HepG2 (cell line): ENCODE measurements around the gene HEXIM1. TPM values are rescaled to one million over a fixed set of nuclear protein-coding genes. Genes with fewer than 3 reads are reported as not detected.

Experiments
- ADNP ChIP-seq: sonication (generic); formaldehyde crosslinking; IDR thresholded peaks from 2 replicates; pipeline ENCODE4 v1.4.0; 2020; ENCODE audit warnings: missing genetic modification reagents
- FOXK1 ChIP-seq: sonication (generic); formaldehyde crosslinking; IDR thresholded peaks from 2 replicates; pipeline ENCODE4 v1.4.0; 2020; ENCODE audit warnings: low read depth, missing genetic modification reagents, borderline replicate concordance
- HDAC6 ChIP-seq: fragments of 200-600 bp; sonication (generic); IDR thresholded peaks from 2 replicates; pipeline ENCODE4 v1.7.0; 2017; ENCODE audit warnings: mild to moderate bottlenecking, antibody characterized with exemption, low read length, low read depth
- NFATC3 ChIP-seq: sonication (generic); formaldehyde crosslinking; IDR thresholded peaks from 2 replicates; pipeline ENCODE4 v1.5.1; 2020; ENCODE audit warnings: mild to moderate bottlenecking, missing genetic modification reagents
- NFE2 ChIP-seq: sonication (generic); formaldehyde crosslinking; IDR thresholded peaks from 2 replicates; pipeline ENCODE4 v1.4.0; 2020; ENCODE audit warnings: missing genetic modification reagents
- PTBP1 ChIP-seq: fragments of 200-400 bp; formaldehyde crosslinking; IDR thresholded peaks from 2 replicates; pipeline ENCODE4 v1.6.1; 2018; ENCODE audit warnings: low read length, low read depth; ENCODE audit not compliant: poor library complexity, severe bottlenecking
- RORA ChIP-seq: sonication (generic); formaldehyde crosslinking; IDR thresholded peaks from 2 replicates; pipeline ENCODE4 v1.5.0; 2020; ENCODE audit warnings: mild to moderate bottlenecking, missing genetic modification reagents, moderate library complexity
- SKIL ChIP-seq: sonication (generic); formaldehyde crosslinking; IDR thresholded peaks from 2 replicates; pipeline ENCODE4 v1.8.0; 2022; ENCODE audit warnings: missing genetic modification reagents, mild to moderate bottlenecking, moderate library complexity, borderline replicate concordance
- SYNCRIP ChIP-seq: fragments of 200-400 bp; formaldehyde crosslinking; IDR thresholded peaks from 2 replicates; pipeline ENCODE4 v1.6.1; 2018; ENCODE audit warnings: mild to moderate bottlenecking, low read depth, low read length; ENCODE audit not compliant: insufficient read depth
- TEF ChIP-seq: sonication (generic); formaldehyde crosslinking; IDR thresholded peaks from 2 replicates; pipeline ENCODE4 v1.5.0; 2020; ENCODE audit warnings: missing genetic modification reagents
- TGIF2 ChIP-seq: IDR thresholded peaks from 2 replicates; pipeline ENCODE4 v1.6.1; 2016; ENCODE audit warnings: control low read depth, missing compliant biosample characterization
- XBP1 ChIP-seq: sonication (generic); formaldehyde crosslinking; IDR thresholded peaks from 2 replicates; pipeline ENCODE4 v1.5.0; 2020; ENCODE audit warnings: missing genetic modification reagents
- ZBTB33 ChIP-seq: sonication (generic); formaldehyde crosslinking; IDR thresholded peaks from 2 replicates; pipeline ENCODE4 v1.4.0; 2020; ENCODE audit warnings: missing genetic modification reagents
- ZBTB39 ChIP-seq: sonication (generic); formaldehyde crosslinking; IDR thresholded peaks from 2 replicates; pipeline ENCODE4 v1.5.0; 2020; ENCODE audit warnings: missing genetic modification reagents
- ZBTB42 ChIP-seq: sonication (generic); formaldehyde crosslinking; IDR thresholded peaks from 2 replicates; pipeline ENCODE4 v1.5.0; 2020; ENCODE audit warnings: mild to moderate bottlenecking, missing genetic modification reagents
- ZC3H13 ChIP-seq: sonication (generic); formaldehyde crosslinking; IDR thresholded peaks from 2 replicates; pipeline ENCODE4 v1.8.1; 2023; ENCODE audit warnings: mild to moderate bottlenecking, missing genetic modification reagents, moderate library complexity
- ZNF138 ChIP-seq: sonication (generic); formaldehyde crosslinking; IDR thresholded peaks from 2 replicates; pipeline ENCODE4 v1.5.0; 2020; ENCODE audit warnings: mild to moderate bottlenecking, low read depth, missing genetic modification reagents
- ZNF207 ChIP-seq: fragments of 450-650 bp; IDR thresholded peaks from 2 replicates; pipeline ENCODE4 v1.6.1; 2016; ENCODE audit warnings: antibody characterized with exemption, borderline replicate concordance
- ZNF33B ChIP-seq: sonication (generic); formaldehyde crosslinking; IDR thresholded peaks from 2 replicates; pipeline ENCODE4 v1.5.1; 2020; ENCODE audit warnings: mild to moderate bottlenecking, missing genetic modification reagents
- ZNF350 ChIP-seq: sonication (generic); formaldehyde crosslinking; IDR thresholded peaks from 2 replicates; pipeline ENCODE4 v1.4.0; 2020; ENCODE audit warnings: mild to moderate bottlenecking, low read depth, missing genetic modification reagents, borderline replicate concordance
- ZNF556 ChIP-seq: sonication (generic); formaldehyde crosslinking; IDR thresholded peaks from 2 replicates; pipeline ENCODE4 v1.4.0; 2020; ENCODE audit warnings: mild to moderate bottlenecking, missing genetic modification reagents, borderline replicate concordance
- ZNF678 ChIP-seq: sonication (generic); formaldehyde crosslinking; IDR thresholded peaks from 2 replicates; pipeline ENCODE4 v1.4.0; 2020; ENCODE audit warnings: mild to moderate bottlenecking, missing genetic modification reagents
- polyA plus RNA-seq, 8 experiments: library from polyadenylated mRNA; depleted of rRNA in 3 of 8; stranded (reverse) in 7 of 8; unstranded in 1 of 8; fragments of >200 nt; fragmentation: Illumina TruSeq in 4 of 8; extraction: Trizol in 4 of 8; gene quantifications; 2 replicates each; pipeline versions ENCODE4 v1.2.1 to v1.2.3, GENCODE V29; 2011 to 2016; ENCODE audit warnings: low read depth in 4 of 8, missing spikeins in 1 of 8, mixed read lengths in 1 of 8; ENCODE audit not compliant: insufficient read depth in 1 of 8
- total RNA-seq, 5 experiments: library from RNA; depleted of rRNA; stranded (reverse); fragments of >200 nt; fragmentation: Illumina TruSeq; extraction: Trizol; gene quantifications; 2 replicates each; pipeline ENCODE4 v1.2.3, GENCODE V29; 2016; ENCODE audit warnings: low read depth in 1 of 5

HEXIM1 gene
- total and polyA plus RNA-seq, 2 of the 13 experiments (the other 11 are each of a cell fraction or from before 2014, with no cell fraction given): 10.5 to 16.6 TPM

GRCh38 chr17:45161288-45162024 is 13.2 kb downstream of the HEXIM1 start, which contains the start of gene HEXIM2 (continued):
- TF ChIP-seq SYNCRIP (no peak), RORA (no peak), ZNF33B (no peak; the same call in none of the 2 replicates), TEF (CRISPR knock-in tag) (no peak), ZBTB33 (CRISPR knock-in tag) (peak; percentile 49), TGIF2 (CRISPR knock-in tag) (peak; percentile 87; the same call in 1 of the 2 replicates), ZNF138 (CRISPR knock-in tag) (peak; percentile 36; the same call in 1 of the 2 replicates), NFE2 (peak; percentile 39; the same call in 1 of the 2 replicates), XBP1 (no peak; the same call in 1 of the 2 replicates), FOXK1 (CRISPR knock-in tag) (peak; percentile 98), ZC3H13 (CRISPR knock-in tag) (0 out of 2 replicates have a peak, but pooled peaks have one; percentile 25), ZNF350 (CRISPR knock-in tag) (peak; percentile 79), ADNP (CRISPR knock-in tag) (no peak), ZNF207 (no peak), PTBP1 (no peak), ZNF556 (CRISPR knock-in tag) (peak; percentile 88; the same call in 1 of the 2 replicates), SKIL (CRISPR knock-in tag) (no peak), HDAC6 (no peak), ZBTB39 (no peak), ZNF678 (CRISPR knock-in tag) (peak; percentile 94), NFATC3 (no peak), ZBTB42 (CRISPR knock-in tag) (no peak; the same call in 1 of the 2 replicates)
